Choroid plexus epithelial cell (primary cell): ENCODE results near the gene FBN1.

Experiments used
- DNase-seq: peaks from one replicate; pipeline ENCODE4 v3.0.0-alpha.2; 2010; ENCODE audit warnings: low read depth
- H3K4me3 ChIP-seq: 2 replicates; pipeline ENCODE4 v1.5.1; 2011; ENCODE audit warnings: low read depth, mild to moderate bottlenecking, control low read depth, low read length, moderate library complexity
- CTCF ChIP-seq: conservative IDR thresholded peaks from 2 replicates; pipeline ENCODE4 v1.5.1; 2011; ENCODE audit warnings: low read depth, mild to moderate bottlenecking, control low read depth, inconsistent platforms, low read length, moderate library complexity

FBN1 gene

GRCh38 chr15:48384616-48385015 is 260.9 kb downstream of the FBN1 start:
- no peak for DNase-seq
- H3K4me3 ChIP-seq = no peak overlapping the region
- TF ChIP-seq CTCF = no peak

- TF ChIP-seq CTCF = no peak
- no peak for DNase-seq
- no peak overlapping the region for H3K4me3 ChIP-seq
Measured at GRCh38 chr15:48383031-48383430, 262.5 kb downstream of the FBN1 start.

- TF ChIP-seq CTCF = no peak
- no peak for DNase-seq
- no peak overlapping the region for H3K4me3 ChIP-seq
Measured at GRCh38 chr15:48381861-48382260, 263.6 kb downstream of the FBN1 start.

GRCh38 chr15:48380198-48380597 is 265.3 kb downstream of the FBN1 start:
- no peak overlapping the region for H3K4me3 ChIP-seq
- TF ChIP-seq CTCF = no peak
- DNase-seq = no peak

- no peak for TF ChIP-seq CTCF
Measured at GRCh38 chr15:48375767-48376166, 269.7 kb downstream of the FBN1 start.

GRCh38 chr15:48374472-48374871 is 271.0 kb downstream of the FBN1 start:
- H3K4me3 ChIP-seq = no peak overlapping the region
- peak; percentile 69 for DNase-seq
- TF ChIP-seq CTCF = no peak

More at GRCh38 chr15:48375767-48376166, 269.7 kb downstream of the FBN1 start:
- H3K4me3 ChIP-seq = no peak overlapping the region
- no peak for DNase-seq

GRCh38 chr15:48373821-48374451 is 271.6 kb downstream of the FBN1 start:
- no peak for TF ChIP-seq CTCF
- DNase-seq = peak; percentile 89
- no peak overlapping the region for H3K4me3 ChIP-seq
